Measurements from ENCODE around the gene SPRTN. TPM values are rescaled to one million over a fixed set of nuclear protein-coding genes. Genes with fewer than 3 reads are reported as not detected.

The SPRTN gene
- total RNA-seq, 2 experiments from 2014 or later: 19.3 to 19.6 TPM

GRCh38 chr1:231392389-231393131, 54.5 kb downstream of the SPRTN start:
- Mint-ChIP-seq H3K27me3 (no peaks in the 10 kb centered on the region), H3K27ac (no peak overlapping the region), H3K4me1 (peaks cover 37% of the 10 kb centered on the region), H3K4me3 (no peak overlapping the region), H3K9me3 (ENCODE audit: low read depth) (no peaks in the 10 kb centered on the region), H3K36me3 (peaks cover 18% of the 10 kb centered on the region)
- no peak for DNase-seq
- ATAC-seq: no peak
- CTCF ChIA-PET: interaction anchor here (1.0 to 2.3 kb wide), 2 partner anchors 10 to 97 kb away, joined by 3 to 9 read pairs; no protein-coding TSS in a partner anchor

GRCh38 chr1:231393668-231394067, 55.6 kb downstream of the SPRTN start:
- Mint-ChIP-seq H3K4me1 (peaks cover 32% of the 10 kb centered on the region), H3K9me3 (ENCODE audit: low read depth) (no peaks in the 10 kb centered on the region), H3K27me3 (no peaks in the 10 kb centered on the region), H3K27ac (no peak overlapping the region), H3K36me3 (peaks cover 18% of the 10 kb centered on the region), H3K4me3 (no peak overlapping the region)
- DNase-seq (no peak), ATAC-seq (no peak)
- CTCF ChIA-PET: interaction anchor here (2.3 kb wide), 1 partner anchor 11 kb away, joined by 9 read pairs; no protein-coding TSS in a partner anchor

GRCh38 chr1:231395076-231395997, 57.2 kb downstream of the SPRTN start:
- no peaks in the 10 kb centered on the region for H3K27me3 Mint-ChIP-seq
- no peaks in the 10 kb centered on the region for H3K9me3 Mint-ChIP-seq (ENCODE audit: low read depth)
- no peak for DNase-seq
- H3K27ac Mint-ChIP-seq: no peak overlapping the region
- peaks cover 20% of the 10 kb centered on the region for H3K4me1 Mint-ChIP-seq
- H3K4me3 Mint-ChIP-seq: no peak overlapping the region
- no peak for ATAC-seq
- CTCF ChIA-PET: no interaction called here
- peaks cover 14% of the 10 kb centered on the region for H3K36me3 Mint-ChIP-seq

- ATAC-seq (no peak), DNase-seq (no peak)
- Mint-ChIP-seq H3K9me3 (ENCODE audit: low read depth) (no peaks in the 10 kb centered on the region), H3K4me3 (no peak overlapping the region), H3K27ac (no peak overlapping the region), H3K4me1 (peaks cover 13% of the 10 kb centered on the region), H3K27me3 (no peaks in the 10 kb centered on the region), H3K36me3 (peaks cover 14% of the 10 kb centered on the region)
- CTCF ChIA-PET: no interaction called here
Measured at GRCh38 chr1:231395998-231396390, 57.9 kb downstream of the SPRTN start.

GRCh38 chr1:231396643-231397042, 58.5 kb downstream of the SPRTN start:
- CTCF ChIA-PET: interaction anchor here (1.3 kb wide), 1 partner anchor 40 kb away, joined by 3 read pairs; no protein-coding TSS in a partner anchor
- peaks cover 12% of the 10 kb centered on the region for H3K4me1 Mint-ChIP-seq

GRCh38 chr1:231397886-231398671, 60.0 kb downstream of the SPRTN start:
- ATAC-seq: no peak
- no peaks in the 10 kb centered on the region for H3K9me3 Mint-ChIP-seq (ENCODE audit: low read depth)
- no peak overlapping the region for H3K27ac Mint-ChIP-seq
- CTCF ChIA-PET: interaction anchor here (1.0 to 1.3 kb wide), 2 partner anchors 23 to 41 kb away, joined by 3 read pairs; partner anchors contain the start of gene EGLN1
- DNase-seq: no peak
- peaks cover 12% of the 10 kb centered on the region for H3K4me1 Mint-ChIP-seq
- H3K36me3 Mint-ChIP-seq: peaks cover 19% of the 10 kb centered on the region
- H3K27me3 Mint-ChIP-seq: no peaks in the 10 kb centered on the region
- H3K4me3 Mint-ChIP-seq: no peak overlapping the region

More at GRCh38 chr1:231396643-231397042, 58.5 kb downstream of the SPRTN start:
- ATAC-seq: no peak
- Mint-ChIP-seq H3K27me3 (no peaks in the 10 kb centered on the region), H3K9me3 (ENCODE audit: low read depth) (no peaks in the 10 kb centered on the region), H3K27ac (no peak overlapping the region), H3K36me3 (peaks cover 16% of the 10 kb centered on the region), H3K4me3 (no peak overlapping the region)
- DNase-seq: no peak

GRCh38 chr1:231401478-231401877, 63.4 kb downstream of the SPRTN start:
- CTCF ChIA-PET: interaction anchor here (1.2 kb wide), 1 partner anchor 24 kb away, joined by 3 read pairs; no protein-coding TSS in a partner anchor
- Mint-ChIP-seq H3K36me3 (peaks cover 28% of the 10 kb centered on the region), H3K9me3 (ENCODE audit: low read depth) (no peaks in the 10 kb centered on the region), H3K27ac (no peak overlapping the region), H3K27me3 (no peaks in the 10 kb centered on the region), H3K4me3 (no peak overlapping the region), H3K4me1 (peaks cover 11% of the 10 kb centered on the region)
- DNase-seq: no peak
- no peak for ATAC-seq

GRCh38 chr1:231404318-231404717, 66.2 kb downstream of the SPRTN start:
- H3K27ac Mint-ChIP-seq: no peak overlapping the region
- H3K9me3 Mint-ChIP-seq (ENCODE audit: low read depth): no peaks in the 10 kb centered on the region
- DNase-seq: no peak
- H3K36me3 Mint-ChIP-seq: peaks cover 23% of the 10 kb centered on the region
- ATAC-seq: no peak
- peaks cover 5% of the 10 kb centered on the region for H3K4me1 Mint-ChIP-seq
- CTCF ChIA-PET: interaction anchor here (1.1 kb wide), 1 partner anchor 66 kb away, joined by 3 read pairs; the partner anchor contains the start of genes EXOC8 and SPRTN
- no peak overlapping the region for H3K4me3 Mint-ChIP-seq
- no peaks in the 10 kb centered on the region for H3K27me3 Mint-ChIP-seq

Other genes starting within 250 kb of the SPRTN start
- not detected for gene TRIM67, start 176.2 kb upstream of the SPRTN start, total RNA-seq
- 10 to 100 TPM; 38.5 to 45.8 TPM for gene GNPAT, start 97.1 kb upstream of the SPRTN start, total RNA-seq
- 10 to 100 TPM; 18.8 to 19.3 TPM for gene EXOC8, start 441 bp upstream of the SPRTN start, total RNA-seq
- gene EGLN1, start 84.0 kb downstream of the SPRTN start, total RNA-seq: 10 to 100 TPM; 22.3 to 30.1 TPM
- 10 to 100 TPM; 28.3 to 38.0 TPM for gene TSNAX, start 190.4 kb downstream of the SPRTN start, total RNA-seq